Spleen (tissue), 7 donors: ENCODE measurements around the gene SLC39A8.

Source experiments
- POLR2A ChIP-seq, 3 donors: fragments of 450-650 bp; IDR thresholded peaks; one replicate each; pipeline ENCODE4 v1.5.1; 2017; ENCODE audit warnings: antibody characterized with exemption in 3 of 3, mild to moderate bottlenecking in 1 of 3
- TF ChIP-seq, protein P1 (sequence below), 11 experiments: fragments of 200-600 bp in 7 of 11; fragments of 450-650 bp in 4 of 11; sonication (generic) in 4 of 11; IDR thresholded peaks in 8 of 11; conservative IDR thresholded peaks in 3 of 11; 1 replicate in 7 of 11; 2 replicates in 4 of 11; pipeline versions ENCODE4 v1.4.0 to v1.8.0; 2016 to 2021; ENCODE audit warnings: antibody characterized with exemption in 11 of 11, inconsistent platforms in 4 of 11, mild to moderate bottlenecking in 1 of 11
- donor health status: DM: no; HTN: no; CAD: no; lungs with moderate emphysema.
- donor health status: DM: no; HTN: no; CAD: no.
- donor health status: DM: no; HTN: no; CAD: no.

GRCh38 chr4:102259081-102259480 is 86.2 kb downstream of the SLC39A8 start:
- TF ChIP-seq, protein P1, sequence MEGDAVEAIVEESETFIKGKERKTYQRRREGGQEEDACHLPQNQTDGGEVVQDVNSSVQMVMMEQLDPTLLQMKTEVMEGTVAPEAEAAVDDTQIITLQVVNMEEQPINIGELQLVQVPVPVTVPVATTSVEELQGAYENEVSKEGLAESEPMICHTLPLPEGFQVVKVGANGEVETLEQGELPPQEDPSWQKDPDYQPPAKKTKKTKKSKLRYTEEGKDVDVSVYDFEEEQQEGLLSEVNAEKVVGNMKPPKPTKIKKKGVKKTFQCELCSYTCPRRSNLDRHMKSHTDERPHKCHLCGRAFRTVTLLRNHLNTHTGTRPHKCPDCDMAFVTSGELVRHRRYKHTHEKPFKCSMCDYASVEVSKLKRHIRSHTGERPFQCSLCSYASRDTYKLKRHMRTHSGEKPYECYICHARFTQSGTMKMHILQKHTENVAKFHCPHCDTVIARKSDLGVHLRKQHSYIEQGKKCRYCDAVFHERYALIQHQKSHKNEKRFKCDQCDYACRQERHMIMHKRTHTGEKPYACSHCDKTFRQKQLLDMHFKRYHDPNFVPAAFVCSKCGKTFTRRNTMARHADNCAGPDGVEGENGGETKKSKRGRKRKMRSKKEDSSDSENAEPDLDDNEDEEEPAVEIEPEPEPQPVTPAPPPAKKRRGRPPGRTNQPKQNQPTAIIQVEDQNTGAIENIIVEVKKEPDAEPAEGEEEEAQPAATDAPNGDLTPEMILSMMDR (IDR thresholded peaks at IDR 0.05 in 8 of 11, conservative IDR thresholded peaks at IDR 0.05 in 3 of 11): no peak
- TF ChIP-seq POLR2A (IDR thresholded peaks at IDR 0.05): no peak
